ENCODE measurements around the gene UCP3.

DNA sequence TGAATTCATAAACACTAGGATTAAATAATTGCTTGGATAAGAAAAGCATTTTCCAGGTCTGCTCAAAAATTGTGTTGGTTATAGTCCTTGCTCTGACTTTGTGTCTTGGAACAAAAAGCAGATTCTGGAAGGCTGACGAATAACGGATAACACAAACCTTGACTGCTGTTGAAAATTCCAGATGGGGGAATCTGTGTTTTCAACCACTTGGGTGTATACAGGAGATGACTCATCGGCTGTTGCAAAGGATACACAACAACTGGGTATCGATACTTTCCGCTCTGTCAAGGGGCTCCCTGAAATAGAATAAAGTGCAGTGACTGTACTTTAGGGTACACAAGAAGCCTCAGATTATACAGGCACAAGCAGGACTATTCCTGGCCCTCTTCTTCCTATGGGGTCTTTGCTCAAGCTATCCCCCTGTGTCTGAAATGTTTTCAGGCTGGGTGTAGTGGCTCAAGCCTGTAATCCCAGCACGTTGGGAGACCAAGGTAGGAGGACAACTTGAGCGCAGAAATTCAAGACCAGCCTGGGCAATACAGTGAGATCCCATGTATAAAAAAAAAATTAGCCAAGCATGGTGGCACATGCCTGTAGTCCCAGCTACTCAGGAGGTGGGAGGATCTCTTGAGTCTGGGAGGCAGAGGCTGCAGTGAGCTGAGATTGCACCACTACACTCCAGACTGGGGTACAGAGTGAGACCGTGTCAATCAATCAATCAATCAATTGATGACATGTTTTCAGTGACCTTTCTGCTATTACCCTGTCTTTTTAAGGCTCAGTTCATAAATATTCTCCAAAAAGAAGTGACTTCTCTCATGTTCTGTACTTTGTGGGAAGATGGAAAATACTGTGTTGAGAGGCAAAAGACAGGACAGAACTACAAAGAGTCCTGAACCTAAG is 48.6 kb upstream of the UCP3 start:
- TF ChIP-seq POLR2A (IDR thresholded peaks at IDR 0.05; ENCODE audit: low read length): no peak
- TF ChIP-seq GATA1 (IDR thresholded peaks at IDR 0.05; ENCODE audit: low read depth, low read length): no peak

Data from erythroblast (primary cell).